ELF-1 (cell line): ENCODE results near the gene CAMK2B.
A peak's percentile ranks its signal among the peaks of the same experiment; 100 is the strongest.

ENCODE experiments used
- DNase-seq: peaks from one replicate; pipeline ENCODE4 v3.0.0-alpha.2; 2016; ENCODE audit warnings: low read depth, low spot score

CAMK2B gene

GRCh38 chr7:44258423-44258760 is 67.0 kb downstream of the CAMK2B start:
- no peak for DNase-seq

GRCh38 chr7:44257618-44258422 is 67.6 kb downstream of the CAMK2B start:
- peak; percentile 81 for DNase-seq

GRCh38 chr7:44257213-44257612 is 68.2 kb downstream of the CAMK2B start:
- DNase-seq = no peak

GRCh38 chr7:44256459-44256858 is 68.9 kb downstream of the CAMK2B start:
- no peak for DNase-seq

- no peak for DNase-seq
Measured at GRCh38 chr7:44251881-44252280, 73.5 kb downstream of the CAMK2B start.

- no peak for DNase-seq
Measured at GRCh38 chr7:44251269-44251668, 74.1 kb downstream of the CAMK2B start.

- no peak for DNase-seq
Measured at GRCh38 chr7:44249639-44250234, 75.7 kb downstream of the CAMK2B start.

- no peak for DNase-seq
Measured at GRCh38 chr7:44247868-44248651, 77.3 kb downstream of the CAMK2B start.

- DNase-seq = no peak
Measured at GRCh38 chr7:44246396-44247113, 78.8 kb downstream of the CAMK2B start.

- no peak for DNase-seq
Measured at GRCh38 chr7:44244282-44244681, 81.1 kb downstream of the CAMK2B start.

- DNase-seq = no peak
Measured at GRCh38 chr7:44242091-44242490, 83.3 kb downstream of the CAMK2B start.

- peak; percentile 82 for DNase-seq
Measured at GRCh38 chr7:44240983-44241510, 84.3 kb downstream of the CAMK2B start.

- no peak for DNase-seq
Measured at GRCh38 chr7:44240376-44240775, 85.0 kb downstream of the CAMK2B start.

GRCh38 chr7:44239361-44239760 is 86.0 kb downstream of the CAMK2B start:
- no peak for DNase-seq

GRCh38 chr7:44238116-44238695 is 87.2 kb downstream of the CAMK2B start:
- no peak for DNase-seq

- DNase-seq = no peak
Measured at GRCh38 chr7:44237696-44238095, 87.7 kb downstream of the CAMK2B start.

- peak; percentile 58 for DNase-seq
Measured at GRCh38 chr7:44236333-44236728, 89.1 kb downstream of the CAMK2B start.

GRCh38 chr7:44235582-44236332 is 89.6 kb downstream of the CAMK2B start:
- DNase-seq = no peak

GRCh38 chr7:44235066-44235465 is 90.3 kb downstream of the CAMK2B start:
- DNase-seq = no peak

- DNase-seq = no peak
Measured at GRCh38 chr7:44232901-44233715, 92.3 kb downstream of the CAMK2B start.
